Glomerular endothelial cell (primary cell): ENCODE results near the gene NME3. TPM values are rescaled to one million over a fixed set of nuclear protein-coding genes. Genes with fewer than 3 reads are reported as not detected.

ENCODE experiments used
- DNase-seq: peaks from one replicate; pipeline ENCODE4 v3.0.0-alpha.2; 2011; ENCODE audit warnings: low read depth, low spot score; ENCODE audit errors: extremely low read depth
- total RNA-seq: library from RNA; depleted of rRNA; stranded (reverse); fragments of >200 nt; gene quantifications from 2 replicates; pipeline ENCODE4 v1.2.3, GENCODE V29; 2015

NME3 gene
- total RNA-seq, 1 donor from 2014 or later, result 70.4 TPM

- no peak for DNase-seq
Observed at GRCh38 chr16:1794221-1794871, 23.0 kb upstream of the NME3 start.

DNA sequence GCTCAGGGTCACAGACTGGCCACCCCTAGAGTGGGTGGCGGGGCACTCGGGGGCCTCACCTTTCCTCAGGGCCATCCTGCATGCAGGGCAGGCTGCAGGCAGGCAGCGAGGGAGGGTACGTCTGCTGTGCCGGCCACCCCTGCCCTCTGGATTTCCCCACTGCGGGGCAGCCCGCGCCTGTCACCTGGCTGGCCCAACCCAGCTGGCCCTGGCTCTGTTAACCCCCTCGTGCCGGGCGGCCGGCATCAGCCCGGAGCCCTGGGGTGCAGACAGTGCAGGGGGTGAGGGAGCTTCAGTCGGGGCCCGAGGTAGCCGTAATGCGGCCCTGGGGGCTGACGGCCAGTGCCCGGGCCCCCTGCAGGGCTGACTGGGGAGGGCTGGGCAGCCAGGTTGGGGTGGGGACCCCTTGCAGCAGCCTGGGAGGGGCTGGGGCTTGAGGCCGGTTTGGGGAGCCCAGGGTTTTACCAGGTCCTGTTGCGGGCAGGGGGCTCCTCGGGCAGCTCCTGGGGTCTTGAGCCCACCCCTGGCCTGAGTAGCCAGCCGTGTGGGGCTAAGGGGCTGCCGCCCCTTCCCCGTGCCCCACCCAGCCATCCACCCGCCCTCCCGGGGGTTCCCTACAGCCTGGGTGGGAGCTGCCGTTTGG lies 22.4 kb upstream of the NME3 start, which contains the start of gene IGFALS:
Gene IGFALS (minus strand): TSS at position 128 of the 643 bp plus-strand sequence. CDS start 53 bp downstream, at position 75.
- DNase-seq, result no peak

DNA sequence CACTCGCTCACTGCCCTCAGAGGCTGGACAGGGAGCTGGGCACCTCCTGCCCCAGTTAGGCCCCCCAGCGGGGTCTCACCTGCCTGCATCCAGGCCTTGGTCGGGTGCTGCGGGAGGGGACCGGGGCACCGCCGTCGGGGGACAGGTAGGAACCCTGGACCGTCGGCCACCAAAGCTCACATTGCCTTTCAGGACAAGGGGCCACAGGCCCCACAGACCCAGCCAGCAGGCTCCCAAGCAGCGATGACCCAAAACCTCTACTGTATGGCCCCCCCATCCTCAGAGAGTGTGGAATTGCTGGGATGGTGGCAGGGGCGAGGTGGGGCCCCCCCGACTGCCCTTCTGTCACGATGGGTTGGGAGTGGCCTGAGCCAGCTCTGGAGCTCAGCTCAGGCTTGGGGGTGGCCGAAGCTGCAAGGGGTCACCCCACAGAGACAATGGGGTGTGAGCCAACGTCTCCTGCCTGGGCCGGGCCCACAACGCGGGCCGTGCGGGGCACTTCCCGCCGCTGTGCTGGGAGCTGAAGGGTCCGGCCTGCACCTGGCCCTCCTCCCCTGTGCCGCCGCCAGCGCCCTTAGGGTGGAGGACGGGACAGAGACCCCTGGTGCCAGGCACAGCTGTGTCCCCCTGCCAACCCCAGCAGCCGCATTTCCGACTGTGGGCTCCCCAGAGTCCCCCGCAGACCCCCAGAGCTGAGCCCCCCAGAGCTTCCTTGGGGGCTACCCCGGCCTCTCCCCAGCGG lies 21.7 kb upstream of the NME3 start:
- DNase-seq, result no peak

- DNase-seq, result no peak
Observed at GRCh38 chr16:1791943-1792812, 20.8 kb upstream of the NME3 start.

DNA sequence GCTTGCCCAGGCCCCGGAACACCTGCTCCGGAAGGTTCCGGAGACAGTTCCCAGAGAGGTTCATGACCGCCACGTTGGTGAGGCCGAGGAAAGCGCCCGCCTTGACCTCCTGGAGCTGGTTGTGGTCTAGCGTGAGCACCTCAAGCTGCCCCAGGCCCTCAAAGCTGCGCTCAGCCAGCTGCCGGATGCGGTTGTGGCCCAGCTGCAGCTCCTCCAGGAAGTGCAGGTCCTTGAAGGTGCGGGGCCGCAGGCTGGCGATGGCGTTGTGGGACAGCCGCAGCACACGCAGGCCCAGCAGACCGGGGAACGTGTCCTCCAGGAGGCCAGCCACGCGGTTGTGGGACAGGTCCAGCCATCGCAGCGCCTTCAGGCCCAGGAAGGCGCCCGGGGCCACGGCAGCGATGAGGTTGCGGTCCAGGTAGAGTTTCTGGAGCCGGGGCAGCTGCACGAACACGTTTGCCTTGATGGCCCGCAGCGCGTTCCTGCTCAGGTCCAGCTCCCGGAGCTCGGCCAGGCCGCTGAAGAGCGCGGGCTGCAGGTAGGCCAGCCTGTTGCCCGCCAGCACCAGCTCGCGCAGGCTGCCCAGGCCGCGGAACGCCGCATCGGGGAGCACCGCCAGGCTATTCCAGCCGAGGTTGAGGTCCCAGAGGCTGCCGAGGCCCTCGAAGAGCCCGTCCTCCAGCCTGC lies 20.1 kb upstream of the NME3 start:
- no peak for DNase-seq

- no peak for DNase-seq
Observed at GRCh38 chr16:1790611-1791255, 19.4 kb upstream of the NME3 start.

- no peak for DNase-seq
Observed at GRCh38 chr16:1790261-1790610, 18.9 kb upstream of the NME3 start.

DNA sequence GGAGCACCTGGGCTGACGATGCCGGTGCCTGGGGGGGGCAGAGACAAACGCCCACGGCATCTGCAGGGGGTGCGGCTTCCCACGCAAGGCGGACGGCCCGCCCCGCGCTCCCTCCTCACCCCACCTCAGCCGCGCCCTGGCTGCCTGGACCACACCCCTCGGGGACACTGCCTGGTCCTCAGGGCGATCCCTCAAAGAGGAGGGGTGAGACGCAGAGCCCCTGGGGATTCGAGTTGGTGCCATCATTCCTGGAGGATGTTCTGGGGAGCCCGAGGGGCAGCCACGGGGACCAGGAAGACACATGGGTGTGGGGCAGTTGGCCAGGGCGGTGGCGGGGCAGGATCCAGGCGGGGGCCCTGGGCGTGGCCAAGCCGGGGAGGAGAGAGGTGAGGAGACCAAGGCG lies 18.3 kb upstream of the NME3 start:
- no peak for DNase-seq

DNA sequence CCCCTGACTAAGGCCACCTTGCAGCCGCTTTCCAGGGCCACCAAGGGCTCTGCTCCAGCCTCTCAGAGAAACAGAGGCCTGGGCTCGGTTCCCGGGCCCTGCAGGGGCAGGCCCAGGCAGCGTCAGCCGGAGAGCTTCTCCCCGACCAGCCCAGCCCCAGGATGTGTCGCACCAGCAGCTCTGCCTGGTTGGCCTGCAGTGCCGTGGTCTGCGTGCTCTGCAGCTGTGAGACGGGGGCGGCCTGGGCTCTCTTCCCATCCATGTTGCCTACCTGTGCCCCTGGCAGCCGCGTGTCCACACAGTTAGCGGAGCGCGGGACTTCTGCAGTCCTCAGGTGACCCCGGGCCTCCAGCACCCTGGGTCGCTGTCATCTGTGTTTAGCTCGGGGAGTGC lies 17.4 kb upstream of the NME3 start:
- no peak for DNase-seq

GRCh38 chr16:1788095-1788707 lies 16.9 kb upstream of the NME3 start:
- no peak for DNase-seq

DNA sequence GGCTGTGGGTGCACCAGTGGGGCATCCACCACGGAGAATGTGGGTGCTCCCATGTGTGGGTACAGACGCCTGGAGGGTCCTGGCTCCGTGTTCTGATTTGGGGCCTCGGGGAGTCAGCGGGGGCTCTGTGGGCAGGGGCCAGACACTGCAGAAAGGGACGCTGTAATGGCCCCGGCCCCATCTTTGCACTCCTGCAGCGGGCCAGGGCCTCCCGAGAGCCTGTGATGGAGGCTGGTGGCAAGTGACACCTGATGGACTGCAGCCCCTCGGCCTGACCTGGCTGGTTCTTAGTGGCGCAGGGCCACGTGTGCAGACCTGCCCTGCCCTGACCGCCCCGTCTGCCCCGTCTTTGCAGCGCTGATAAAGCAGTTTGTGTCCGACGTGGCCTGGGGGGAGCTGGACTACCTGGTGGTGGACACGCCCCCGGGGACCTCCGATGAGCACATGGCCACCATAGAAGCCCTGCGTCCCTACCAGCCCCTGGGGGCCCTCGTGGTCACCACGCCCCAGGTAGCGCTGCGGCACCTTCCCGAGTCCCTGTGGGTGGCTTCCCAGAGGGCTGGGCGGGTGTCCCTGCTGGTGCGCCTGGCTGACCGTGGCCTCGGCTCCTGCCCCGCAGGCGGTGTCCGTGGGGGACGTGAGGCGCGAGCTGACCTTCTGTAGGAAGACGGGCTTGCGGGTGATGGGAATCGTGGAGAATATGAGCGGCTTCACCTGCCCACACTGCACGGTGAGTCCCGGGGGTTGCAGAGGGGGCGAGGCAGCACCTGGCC lies 16.2 kb upstream of the NME3 start:
- DNase-seq, result no peak

- DNase-seq, result no peak
Observed at GRCh38 chr16:1787056-1787321, 15.6 kb upstream of the NME3 start.

GRCh38 chr16:1786242-1787055 lies 15.1 kb upstream of the NME3 start:
- no peak for DNase-seq

GRCh38 chr16:1785846-1786170 lies 14.5 kb upstream of the NME3 start:
- no peak for DNase-seq

DNA sequence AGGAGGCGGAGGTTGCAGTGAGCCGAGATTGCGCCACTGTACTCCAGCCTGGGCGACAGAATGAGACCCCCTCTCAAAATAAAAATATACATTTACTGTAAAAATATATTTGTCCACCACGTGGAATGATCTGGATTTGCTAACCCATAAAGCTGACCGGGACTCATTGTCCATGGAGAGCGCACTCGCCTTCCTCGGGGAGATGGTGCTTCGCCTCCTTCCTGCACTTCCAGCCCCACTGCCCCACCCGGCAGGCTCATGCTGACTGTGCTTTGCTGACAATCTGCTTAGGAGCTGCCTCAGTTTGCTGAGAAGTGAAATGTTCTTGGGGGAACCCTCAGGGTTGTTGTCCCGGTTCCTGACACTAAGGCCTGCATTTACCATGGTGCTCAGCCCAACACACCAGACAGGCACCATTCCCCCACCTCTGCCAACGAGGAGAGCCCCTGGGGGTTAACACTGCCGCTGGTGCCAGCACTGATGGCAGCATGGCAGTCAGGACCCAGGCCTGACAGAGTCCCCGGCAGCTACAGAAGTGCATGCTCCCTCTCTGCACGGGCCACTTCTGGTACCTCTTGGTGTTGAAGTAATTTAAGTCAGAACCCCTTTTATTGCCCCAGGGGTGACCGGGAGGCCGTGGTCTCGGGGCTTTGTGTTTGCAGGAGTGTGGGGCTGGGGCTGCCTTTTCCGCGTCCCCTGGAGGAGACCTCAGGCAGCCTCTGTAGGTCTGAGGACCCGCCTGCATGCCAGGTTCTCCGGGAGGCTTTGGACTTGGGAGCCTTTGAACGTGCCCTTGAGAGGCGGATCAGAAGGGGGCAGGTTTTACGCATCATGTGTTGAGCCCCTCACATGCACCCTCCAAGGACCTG lies 13.9 kb upstream of the NME3 start:
- no peak for DNase-seq

GRCh38 chr16:1782408-1783264 lies 11.3 kb upstream of the NME3 start, which contains the start of the genes NUBP2 and SPSB3:
NUBP2 (plus strand) TSS chr16:1782960; CDS start chr16:1783021, 61 bp downstream.
SPSB3 (minus strand) TSS chr16:1782571; CDS start chr16:1781483, 1,088 bp downstream.
- DNase-seq, result peak; percentile 99
